SKM-1 treated with dmso at 0.1 percent for 144 hours (cell line): ENCODE data around the gene STIM2.
"Not testable (repeated sequence)": the region's sequence is repeated elsewhere in the genome, so short reads cannot be mapped to it uniquely, and the experiment has no call there.

Source experiments
- DNase-seq: peaks from one replicate; lab custom pipeline; 2025; ENCODE audit not compliant: unreplicated experiment; lab: John Stamatoyannopoulos, UW

STIM2 gene

GRCh38 chr4:26950446-26950845 lies 89.8 kb downstream of the STIM2 start:
- no peak for DNase-seq

GRCh38 chr4:26952891-26953290 lies 92.2 kb downstream of the STIM2 start:
- DNase-seq = no peak

DNA sequence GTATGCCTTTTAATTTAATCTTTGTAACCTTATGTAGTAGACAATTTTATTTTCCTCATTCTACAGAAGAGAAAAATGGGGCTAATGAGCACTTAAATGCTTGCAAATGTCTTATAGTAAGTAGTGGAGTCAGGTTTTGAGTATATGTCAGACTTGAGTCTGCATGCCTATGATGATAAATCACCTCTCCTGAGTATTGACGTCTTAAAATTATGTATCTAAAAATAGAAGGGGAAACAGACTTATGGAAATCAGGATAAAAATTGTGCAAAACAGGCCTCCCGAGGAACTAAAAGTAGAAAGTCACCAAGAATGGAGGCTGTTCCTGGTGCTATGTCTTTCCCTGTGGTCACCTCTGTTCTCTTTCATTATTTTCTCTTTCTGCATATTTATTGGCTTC lies 92.7 kb downstream of the STIM2 start:
- DNase-seq = no peak

- no peak for DNase-seq
Observed at GRCh38 chr4:26953770-26954423, 93.3 kb downstream of the STIM2 start.

DNA sequence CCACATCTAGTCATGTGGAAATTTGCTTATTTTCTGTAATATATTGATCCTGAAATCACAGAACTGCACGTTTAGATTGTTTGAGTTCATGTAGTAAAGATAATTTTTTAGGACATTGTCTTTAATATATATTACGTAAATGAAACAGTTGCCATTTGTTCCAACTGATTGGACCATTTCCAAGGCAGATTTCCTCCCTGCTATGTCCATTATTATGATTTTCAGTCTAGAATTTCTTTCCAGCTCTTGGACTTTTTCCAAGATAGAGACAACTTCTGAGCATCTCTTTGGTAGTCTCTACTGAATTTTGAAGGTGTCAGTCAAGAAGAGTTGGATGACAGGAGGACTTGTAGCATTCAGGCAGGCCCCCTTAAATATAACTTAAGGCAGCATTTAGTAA lies 94.6 kb downstream of the STIM2 start:
- DNase-seq = no peak

GRCh38 chr4:26958925-26959653 lies 98.4 kb downstream of the STIM2 start:
- no peak for DNase-seq

DNA sequence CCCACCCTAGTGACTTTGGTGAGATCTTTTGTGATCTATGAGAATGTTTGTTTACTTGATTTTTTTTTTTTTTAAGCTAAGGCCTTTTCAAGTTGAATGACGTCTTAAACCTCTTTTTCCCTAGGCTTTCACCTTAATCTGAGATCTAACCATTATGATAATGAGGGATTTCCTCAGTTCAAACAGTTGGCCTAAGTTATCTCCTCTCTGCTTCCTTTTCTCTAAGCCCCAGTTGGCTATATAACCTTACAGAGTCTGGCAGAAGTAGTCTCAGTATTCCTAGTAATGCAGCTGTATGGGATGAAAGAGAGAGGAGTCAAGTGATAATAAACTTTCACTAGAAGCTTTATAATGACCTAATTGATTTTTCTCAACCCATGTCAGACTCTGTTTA lies 99.0 kb downstream of the STIM2 start:
- no peak for DNase-seq

GRCh38 chr4:26962720-26963119 lies 102.1 kb downstream of the STIM2 start:
- DNase-seq = no peak

DNA sequence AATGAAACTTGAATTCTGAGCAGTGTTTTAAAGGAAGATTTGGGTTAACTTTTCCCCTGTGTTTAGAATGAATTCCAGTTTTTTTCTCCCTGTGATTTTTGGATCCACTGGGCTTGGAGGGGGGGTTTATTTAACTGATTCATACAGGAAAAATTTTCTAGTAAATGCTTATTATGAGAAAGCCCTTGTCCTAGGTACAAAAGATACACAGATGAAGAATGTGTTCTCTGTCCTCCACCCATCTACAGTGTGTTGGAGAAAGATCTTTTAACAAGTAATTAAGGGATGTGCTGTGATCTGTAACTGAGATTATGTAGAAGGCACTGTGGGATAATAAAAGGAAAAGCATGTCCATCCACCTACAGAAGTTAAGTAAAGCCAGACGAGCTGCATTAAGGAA lies 103.9 kb downstream of the STIM2 start:
- DNase-seq = no peak

DNA sequence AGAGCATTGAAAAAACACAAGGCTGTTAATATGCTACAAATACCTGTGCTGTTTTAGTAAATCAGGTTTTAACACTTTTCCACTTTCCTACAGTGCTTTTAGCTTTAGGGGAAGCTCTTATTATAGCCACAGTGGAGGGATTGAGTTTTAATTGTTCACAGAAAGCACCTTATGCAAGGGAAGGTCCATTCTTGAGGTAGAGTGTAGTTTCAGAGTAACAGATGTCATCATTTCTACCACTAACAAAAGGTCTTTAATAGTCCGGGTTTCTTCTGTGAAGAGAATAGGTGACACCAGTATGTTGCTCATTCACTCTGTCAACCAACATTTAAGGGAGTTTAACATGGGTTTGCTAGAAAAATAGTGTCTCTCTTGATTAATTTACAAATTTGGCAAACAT lies 104.4 kb downstream of the STIM2 start:
- no peak for DNase-seq

- not testable (repeated sequence) for DNase-seq
Observed at GRCh38 chr4:26975464-26976181, 115.0 kb downstream of the STIM2 start.

- DNase-seq = no peak
Observed at GRCh38 chr4:26978387-26979053, 117.9 kb downstream of the STIM2 start.

- DNase-seq = no peak
Observed at GRCh38 chr4:26984896-26985295, 124.3 kb downstream of the STIM2 start.

DNA sequence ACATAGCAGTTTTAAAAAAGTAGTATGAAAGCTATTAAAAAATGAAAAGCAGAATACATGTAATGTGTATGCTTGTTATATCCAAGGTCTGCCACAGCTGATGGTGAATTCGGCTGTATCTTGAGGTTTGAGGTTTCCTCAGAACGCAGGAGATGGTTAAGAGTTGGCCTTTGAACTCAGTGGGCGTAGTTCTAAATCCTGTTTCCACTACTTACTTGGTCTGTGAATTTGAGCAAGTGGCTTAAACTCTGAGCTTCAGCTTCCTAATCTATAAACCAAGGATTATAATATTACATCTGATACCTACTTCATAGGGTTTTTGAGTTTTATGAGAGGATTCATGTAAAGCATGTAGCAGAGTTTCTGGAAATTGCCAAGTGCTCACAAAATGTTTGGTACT lies 125.2 kb downstream of the STIM2 start:
- no peak for DNase-seq

DNA sequence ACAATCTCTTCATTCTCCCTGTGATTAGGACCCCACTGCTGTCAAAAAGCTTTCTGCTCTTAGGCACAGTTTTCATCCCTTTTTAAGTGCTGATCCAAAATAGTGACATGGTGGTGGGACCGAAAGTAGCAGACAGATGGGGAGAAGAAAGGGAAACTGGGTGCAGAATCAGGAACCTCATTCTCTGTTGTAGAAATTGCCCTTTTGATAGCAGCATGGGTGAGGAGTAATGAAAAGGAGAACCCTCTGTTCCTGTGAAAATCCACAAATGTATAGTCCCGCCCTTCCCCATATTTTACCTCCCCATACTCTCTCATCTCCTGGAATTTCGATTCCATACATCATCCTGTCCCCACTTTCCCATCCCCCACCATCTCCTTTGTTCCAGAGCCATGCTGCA lies 126.5 kb downstream of the STIM2 start:
- no peak for DNase-seq

DNA sequence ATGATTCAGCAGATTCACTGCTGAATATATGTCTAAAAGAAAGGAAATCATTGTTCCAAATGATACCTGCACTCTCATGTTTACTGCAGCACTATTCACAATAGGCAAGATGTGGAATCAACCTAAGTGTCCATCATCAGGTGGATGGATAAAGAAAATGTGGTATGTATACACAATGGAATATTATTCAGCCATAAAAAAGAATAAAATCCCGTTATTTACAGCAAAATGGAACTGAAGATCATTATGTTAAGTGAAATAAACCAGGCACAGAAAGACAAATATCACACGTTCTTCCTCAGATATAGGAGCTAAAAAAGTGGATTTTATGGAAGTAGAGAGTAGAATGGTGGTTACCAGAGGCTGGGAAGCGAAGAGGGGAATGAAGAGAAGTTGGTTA lies 130.4 kb downstream of the STIM2 start:
- no peak for DNase-seq

GRCh38 chr4:26992657-26993361 lies 132.2 kb downstream of the STIM2 start:
- DNase-seq = peak; percentile 55

DNA sequence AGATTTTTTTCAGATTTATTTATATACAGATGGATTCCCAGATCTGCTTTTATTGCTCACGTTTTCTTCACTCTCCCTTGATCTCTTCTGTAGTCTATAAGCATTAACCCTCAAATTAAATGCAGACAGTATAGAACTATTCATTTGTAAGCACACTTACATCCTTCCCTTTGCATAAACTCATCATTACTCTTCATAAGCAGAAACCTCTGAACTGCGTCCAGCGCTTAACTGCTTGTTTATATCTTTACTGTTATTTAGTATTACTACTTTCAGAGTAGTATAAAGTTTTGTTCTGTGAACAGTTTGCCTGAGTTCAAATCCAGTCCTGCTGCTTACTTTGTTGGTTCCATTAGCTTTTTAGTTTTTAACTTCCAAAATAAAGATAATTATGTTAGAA lies 132.9 kb downstream of the STIM2 start:
- DNase-seq = no peak

DNA sequence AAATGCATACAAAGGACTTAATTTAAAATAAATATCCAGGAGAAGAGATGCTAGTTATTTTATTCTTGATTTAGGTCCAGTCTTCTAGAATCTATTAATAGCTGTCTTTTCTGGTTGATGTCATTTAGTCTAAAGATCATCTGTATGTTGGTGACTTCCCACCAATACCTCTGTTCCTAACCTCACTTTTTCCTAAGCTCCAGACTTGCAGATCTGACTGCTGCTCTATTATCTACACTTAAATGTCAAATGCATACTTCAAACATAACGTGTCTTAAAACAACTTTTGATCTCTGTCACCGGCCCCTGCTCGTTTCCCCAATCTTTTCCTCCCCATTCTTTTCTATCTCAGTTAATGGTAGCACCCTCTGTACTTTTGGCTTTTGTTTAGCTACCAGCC lies 133.3 kb downstream of the STIM2 start:
- no peak for DNase-seq

DNA sequence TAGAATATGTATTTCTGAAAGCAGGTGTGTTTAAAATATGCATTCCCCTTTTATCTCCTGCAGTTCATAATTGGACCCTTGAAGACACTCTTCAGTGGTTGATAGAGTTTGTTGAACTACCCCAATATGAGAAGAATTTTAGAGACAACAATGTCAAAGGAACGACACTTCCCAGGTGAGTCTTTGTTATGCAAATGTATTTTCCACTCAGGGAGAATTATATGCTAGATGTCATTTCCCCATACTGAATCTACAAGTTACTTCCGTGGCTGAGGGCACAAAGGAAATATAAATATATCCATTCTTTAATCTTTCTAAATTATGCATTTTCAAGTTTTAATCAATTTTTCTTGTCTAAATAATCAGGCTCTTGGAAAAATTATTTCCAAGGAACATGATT lies 134.7 kb downstream of the STIM2 start:
- DNase-seq = no peak

- no peak for DNase-seq
Observed at GRCh38 chr4:26996745-26997144, 136.1 kb downstream of the STIM2 start.
